Measurements from ENCODE around the gene DDRGK1.
"Not testable (repeated sequence)": the region's sequence is repeated elsewhere in the genome, so short reads cannot be mapped to it uniquely, and the experiment has no call there.

Gene DDRGK1

GRCh38 chr20:3183896-3184612 is 20.4 kb downstream of the DDRGK1 start:
- Histone ChIP-seq H3K9me3 (ENCODE audit: control insufficient read depth in 2 of 2, low read length in 2 of 2) (no peaks in the 10 kb centered on the region), H3K36me3 (ENCODE audit: control insufficient read depth in 2 of 2, insufficient read depth in 2 of 2, low read length in 2 of 2) (no peaks in the 10 kb centered on the region), H3K4me1 (ENCODE audit: control insufficient read depth in 2 of 2, insufficient read depth in 2 of 2, low read length in 2 of 2) (no peaks in the 10 kb centered on the region), H3K4me3 (ENCODE audit: low read length in 2 of 2) (no peak overlapping the region), H3K9ac (ENCODE audit: low read depth in 1 of 2, low read length in 2 of 2) (no peak overlapping the region), H3K27me3 (ENCODE audit: control insufficient read depth in 2 of 2, insufficient read depth in 2 of 2, low read length in 2 of 2) (no peaks in the 10 kb centered on the region), H3K27ac (ENCODE audit: low read depth in 2 of 2, low read length in 2 of 2) (no peak overlapping the region)

- not testable (repeated sequence) for H3K9ac ChIP-seq (ENCODE audit: low read depth in 1 of 2, low read length in 2 of 2); H3K36me3 ChIP-seq (ENCODE audit: control insufficient read depth in 2 of 2, insufficient read depth in 2 of 2, low read length in 2 of 2); H3K4me3 ChIP-seq (ENCODE audit: low read length in 2 of 2); H3K27me3 ChIP-seq (ENCODE audit: control insufficient read depth in 2 of 2, insufficient read depth in 2 of 2, low read length in 2 of 2); H3K27ac ChIP-seq (ENCODE audit: low read depth in 2 of 2, low read length in 2 of 2); H3K9me3 ChIP-seq (ENCODE audit: control insufficient read depth in 2 of 2, low read length in 2 of 2); H3K4me1 ChIP-seq (ENCODE audit: control insufficient read depth in 2 of 2, insufficient read depth in 2 of 2, low read length in 2 of 2)
Measured at GRCh38 chr20:3182429-3182828, 22.1 kb downstream of the DDRGK1 start.

GRCh38 chr20:3181270-3181669 is 23.2 kb downstream of the DDRGK1 start:
- H3K4me1 ChIP-seq (ENCODE audit: control insufficient read depth in 2 of 2, insufficient read depth in 2 of 2, low read length in 2 of 2): no peaks in the 10 kb centered on the region
- H3K9me3 ChIP-seq (ENCODE audit: control insufficient read depth in 2 of 2, low read length in 2 of 2): no peaks in the 10 kb centered on the region
- no peak overlapping the region for H3K27ac ChIP-seq (ENCODE audit: low read depth in 2 of 2, low read length in 2 of 2)
- no peaks in the 10 kb centered on the region for H3K36me3 ChIP-seq (ENCODE audit: control insufficient read depth in 2 of 2, insufficient read depth in 2 of 2, low read length in 2 of 2)
- H3K27me3 ChIP-seq (ENCODE audit: control insufficient read depth in 2 of 2, insufficient read depth in 2 of 2, low read length in 2 of 2): no peaks in the 10 kb centered on the region
- H3K4me3 ChIP-seq (ENCODE audit: low read length in 2 of 2): no peak overlapping the region
- H3K9ac ChIP-seq (ENCODE audit: low read depth in 1 of 2, low read length in 2 of 2): no peak overlapping the region

- Histone ChIP-seq H3K9ac (ENCODE audit: low read depth in 1 of 2, low read length in 2 of 2) (no peak overlapping the region), H3K36me3 (ENCODE audit: control insufficient read depth in 2 of 2, insufficient read depth in 2 of 2, low read length in 2 of 2) (no peaks in the 10 kb centered on the region), H3K4me1 (ENCODE audit: control insufficient read depth in 2 of 2, insufficient read depth in 2 of 2, low read length in 2 of 2) (no peaks in the 10 kb centered on the region), H3K27me3 (ENCODE audit: control insufficient read depth in 2 of 2, insufficient read depth in 2 of 2, low read length in 2 of 2) (peaks cover 0 to under 1% of the 10 kb centered on the region in 2 donors), H3K9me3 (ENCODE audit: control insufficient read depth in 2 of 2, low read length in 2 of 2) (no peaks in the 10 kb centered on the region), H3K4me3 (ENCODE audit: low read length in 2 of 2) (no peak overlapping the region), H3K27ac (ENCODE audit: low read depth in 2 of 2, low read length in 2 of 2) (no peak overlapping the region)
Measured at GRCh38 chr20:3180319-3180718, 24.2 kb downstream of the DDRGK1 start.

DNA sequence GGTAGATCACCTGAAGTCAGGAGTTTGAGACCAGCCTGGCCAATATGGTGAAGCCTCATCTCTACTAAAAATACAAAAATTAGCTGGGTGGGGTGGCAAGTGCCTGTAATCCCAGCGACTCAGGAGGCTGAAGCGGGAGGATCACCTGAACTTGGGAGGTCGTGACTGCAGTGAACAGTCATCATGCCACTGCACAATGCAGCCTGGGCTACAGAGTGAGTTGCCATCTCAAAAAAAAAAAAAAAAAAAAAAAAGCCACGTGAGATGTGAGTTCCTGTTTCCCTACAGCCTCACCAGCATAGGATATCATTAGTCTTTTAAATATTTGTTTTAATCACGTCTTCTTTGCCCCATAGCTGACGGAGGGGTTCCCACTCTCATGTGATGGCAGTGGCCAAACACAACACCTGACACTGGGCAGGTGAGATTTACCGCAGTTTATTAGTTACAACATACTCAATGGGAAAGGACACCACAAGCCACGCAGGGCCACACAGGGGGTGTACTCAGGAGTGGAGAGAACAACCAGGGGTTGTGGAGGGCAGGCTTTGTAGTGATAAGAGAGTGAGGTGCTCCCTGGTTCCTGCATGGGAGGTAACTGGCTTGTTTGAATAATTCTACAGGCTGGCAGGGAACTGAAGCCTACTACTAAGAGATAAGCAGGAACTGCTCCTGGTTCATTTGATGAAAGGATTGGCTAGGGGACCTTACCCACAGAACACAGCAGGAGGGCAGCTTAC is 26.6 kb downstream of the DDRGK1 start:
- peaks cover 9 to 15% of the 10 kb centered on the region in 2 donors for H3K27me3 ChIP-seq (ENCODE audit: control insufficient read depth in 2 of 2, insufficient read depth in 2 of 2, low read length in 2 of 2)
- H3K4me1 ChIP-seq (ENCODE audit: control insufficient read depth in 2 of 2, insufficient read depth in 2 of 2, low read length in 2 of 2): peaks cover 4 to 5% of the 10 kb centered on the region in 2 donors
- H3K36me3 ChIP-seq (ENCODE audit: control insufficient read depth in 2 of 2, insufficient read depth in 2 of 2, low read length in 2 of 2): no peaks in the 10 kb centered on the region
- H3K27ac ChIP-seq (ENCODE audit: low read depth in 2 of 2, low read length in 2 of 2): no peak overlapping the region
- H3K4me3 ChIP-seq (ENCODE audit: low read length in 2 of 2): no peak overlapping the region
- H3K9me3 ChIP-seq (ENCODE audit: control insufficient read depth in 2 of 2, low read length in 2 of 2): no peaks in the 10 kb centered on the region
- no peak overlapping the region for H3K9ac ChIP-seq (ENCODE audit: low read depth in 1 of 2, low read length in 2 of 2)

DNA sequence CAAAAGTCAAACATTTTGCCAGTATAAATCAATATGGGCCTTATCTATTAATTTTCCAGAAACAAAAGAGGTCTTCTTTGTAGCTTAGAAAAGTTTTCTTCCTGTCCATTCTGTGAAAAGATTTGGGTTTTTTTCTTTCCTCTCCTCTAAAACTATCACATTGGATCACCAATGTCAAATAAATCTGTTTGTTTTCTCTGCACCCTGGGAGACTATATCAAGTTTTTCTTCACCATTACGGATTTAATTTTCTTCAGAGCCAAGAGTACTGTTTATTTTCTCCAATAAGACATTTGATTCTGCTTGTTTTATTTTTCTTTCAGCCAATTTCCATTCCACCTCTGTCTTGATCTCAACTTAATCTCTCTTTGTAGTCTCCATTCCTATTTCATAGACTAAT is 29.2 kb downstream of the DDRGK1 start:
- H3K27ac ChIP-seq (ENCODE audit: low read depth in 2 of 2, low read length in 2 of 2): no peak overlapping the region
- no peak overlapping the region for H3K4me3 ChIP-seq (ENCODE audit: low read length in 2 of 2)
- H3K9ac ChIP-seq (ENCODE audit: low read depth in 1 of 2, low read length in 2 of 2): no peak overlapping the region
- H3K27me3 ChIP-seq (ENCODE audit: control insufficient read depth in 2 of 2, insufficient read depth in 2 of 2, low read length in 2 of 2): peaks cover 9 to 15% of the 10 kb centered on the region in 2 donors
- no peaks in the 10 kb centered on the region for H3K9me3 ChIP-seq (ENCODE audit: control insufficient read depth in 2 of 2, low read length in 2 of 2)
- no peaks in the 10 kb centered on the region for H3K36me3 ChIP-seq (ENCODE audit: control insufficient read depth in 2 of 2, insufficient read depth in 2 of 2, low read length in 2 of 2)
- H3K4me1 ChIP-seq (ENCODE audit: control insufficient read depth in 2 of 2, insufficient read depth in 2 of 2, low read length in 2 of 2): peaks cover 4 to 5% of the 10 kb centered on the region in 2 donors

- H3K27me3 ChIP-seq (ENCODE audit: control insufficient read depth in 2 of 2, insufficient read depth in 2 of 2, low read length in 2 of 2): peaks cover 9 to 15% of the 10 kb centered on the region in 2 donors
- no peaks in the 10 kb centered on the region for H3K36me3 ChIP-seq (ENCODE audit: control insufficient read depth in 2 of 2, insufficient read depth in 2 of 2, low read length in 2 of 2)
- peak overlapping the region in 1 of 2 donors; percentile 1 for H3K27ac ChIP-seq (ENCODE audit: low read depth in 2 of 2, low read length in 2 of 2)
- peaks cover 4 to 5% of the 10 kb centered on the region in 2 donors for H3K4me1 ChIP-seq (ENCODE audit: control insufficient read depth in 2 of 2, insufficient read depth in 2 of 2, low read length in 2 of 2)
- no peaks in the 10 kb centered on the region for H3K9me3 ChIP-seq (ENCODE audit: control insufficient read depth in 2 of 2, low read length in 2 of 2)
- peak overlapping the region; percentile 68 to 79 for H3K4me3 ChIP-seq (ENCODE audit: low read length in 2 of 2)
- peak overlapping the region; percentile 63 for H3K9ac ChIP-seq (ENCODE audit: low read depth in 1 of 2, low read length in 2 of 2)
Measured at GRCh38 chr20:3174442-3175261, 29.8 kb downstream of the DDRGK1 start.

DNA sequence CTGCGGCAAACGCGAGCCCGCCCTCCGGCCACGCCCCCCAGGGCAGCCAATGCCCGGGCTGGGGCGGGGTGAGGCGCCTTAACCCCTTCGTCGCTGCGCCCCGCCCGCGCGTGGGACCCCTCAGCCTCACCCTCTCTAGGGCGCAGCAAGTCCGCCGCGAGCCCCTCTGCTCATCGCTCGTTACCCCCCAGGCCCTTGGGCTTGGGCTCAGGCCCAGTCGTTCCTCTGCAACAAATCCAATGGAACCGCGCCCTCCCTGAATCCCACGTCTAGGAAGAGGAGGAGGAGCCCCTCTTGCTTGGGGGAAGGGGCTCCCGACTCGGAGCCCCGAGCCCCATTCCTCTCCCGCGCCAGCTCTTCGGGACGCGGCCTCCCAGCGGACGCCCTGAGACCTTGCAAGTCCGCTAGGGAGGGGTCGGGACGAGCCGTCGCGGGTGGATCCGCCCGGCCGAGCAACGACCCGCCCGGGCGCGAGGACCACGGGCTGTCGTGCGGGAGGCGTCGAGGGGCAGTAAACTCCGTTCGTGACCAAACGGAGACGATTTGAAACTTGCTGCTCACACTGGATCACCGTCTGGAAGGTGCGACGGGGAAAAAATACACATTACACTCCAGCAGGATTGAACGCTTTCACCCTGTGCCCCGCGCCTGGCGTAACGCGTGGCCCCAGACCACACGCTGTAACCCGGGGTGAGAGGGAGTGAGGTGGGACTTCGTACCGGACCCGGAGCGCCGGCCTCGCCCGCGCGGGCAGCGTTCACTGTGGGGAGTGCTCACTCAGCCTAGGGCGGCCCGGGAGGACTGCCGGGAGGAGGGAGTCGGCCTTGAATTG is 30.7 kb downstream of the DDRGK1 start:
- H3K27ac ChIP-seq (ENCODE audit: low read depth in 2 of 2, low read length in 2 of 2): peak overlapping the region in 1 of 2 donors; percentile 1
- H3K4me3 ChIP-seq (ENCODE audit: low read length in 2 of 2): peak overlapping the region; percentile 68 to 79
- no peaks in the 10 kb centered on the region for H3K9me3 ChIP-seq (ENCODE audit: control insufficient read depth in 2 of 2, low read length in 2 of 2)
- H3K36me3 ChIP-seq (ENCODE audit: control insufficient read depth in 2 of 2, insufficient read depth in 2 of 2, low read length in 2 of 2): no peaks in the 10 kb centered on the region
- peak overlapping the region; percentile 63 for H3K9ac ChIP-seq (ENCODE audit: low read depth in 1 of 2, low read length in 2 of 2)
- peaks cover 4 to 5% of the 10 kb centered on the region in 2 donors for H3K4me1 ChIP-seq (ENCODE audit: control insufficient read depth in 2 of 2, insufficient read depth in 2 of 2, low read length in 2 of 2)
- peaks cover 9 to 15% of the 10 kb centered on the region in 2 donors for H3K27me3 ChIP-seq (ENCODE audit: control insufficient read depth in 2 of 2, insufficient read depth in 2 of 2, low read length in 2 of 2)

GRCh38 chr20:3172933-3173609 is 31.4 kb downstream of the DDRGK1 start, which contains the start of gene LZTS3:
TSS of gene LZTS3 (minus strand) at chr20:3173549. CDS start at chr20:3167163, 6,386 bp downstream.
- H3K9ac ChIP-seq (ENCODE audit: low read depth in 1 of 2, low read length in 2 of 2): peak within 1 kb of the TSS; percentile 63
- H3K4me3 ChIP-seq (ENCODE audit: low read length in 2 of 2): peak within 1 kb of the TSS; percentile 68 to 79
- H3K9me3 ChIP-seq (ENCODE audit: control insufficient read depth in 2 of 2, low read length in 2 of 2): no peaks in the 10 kb centered on the region
- peaks cover 9 to 15% of the 10 kb centered on the region in 2 donors for H3K27me3 ChIP-seq (ENCODE audit: control insufficient read depth in 2 of 2, insufficient read depth in 2 of 2, low read length in 2 of 2)
- H3K4me1 ChIP-seq (ENCODE audit: control insufficient read depth in 2 of 2, insufficient read depth in 2 of 2, low read length in 2 of 2): peaks cover 5 to 9% of the 10 kb centered on the region in 2 donors
- peak within 1 kb of the TSS in 1 of 2 donors; percentile 1 for H3K27ac ChIP-seq (ENCODE audit: low read depth in 2 of 2, low read length in 2 of 2)
- H3K36me3 ChIP-seq (ENCODE audit: control insufficient read depth in 2 of 2, insufficient read depth in 2 of 2, low read length in 2 of 2): no peaks in the 10 kb centered on the region

Data from mucosa of rectum (tissue), 2 donors.